GM18867 (cell line): ENCODE data around the gene PHAX.
"Not testable (repeated sequence)": the region's sequence is repeated elsewhere in the genome, so short reads cannot be mapped to it uniquely, and the experiment has no call there.

Experiments used
- ATAC-seq: cut with Tn5 transposase; IDR thresholded peaks from one replicate; pipeline ENCODE4 v1.9.1; 2021; ENCODE audit warnings: mild to moderate bottlenecking, moderate library complexity; ENCODE audit not compliant: unreplicated experiment

PHAX gene

GRCh38 chr5:126600631-126601511, at the start of gene PHAX:
PHAX (plus strand) TSS chr5:126600947; CDS start chr5:126600963, 16 bp downstream.
- peak; percentile 95 for ATAC-seq

GRCh38 chr5:126552614-126553013, 48.1 kb upstream of the PHAX start:
- ATAC-seq = no peak

- ATAC-seq = not testable (repeated sequence)
Observed at GRCh38 chr5:126555101-126555500, 45.6 kb upstream of the PHAX start.

- ATAC-seq = no peak
Observed at GRCh38 chr5:126561908-126562307, 38.8 kb upstream of the PHAX start.

- ATAC-seq = peak; percentile 75
Observed at GRCh38 chr5:126562823-126563222, 37.9 kb upstream of the PHAX start.

GRCh38 chr5:126568206-126568755, 32.5 kb upstream of the PHAX start:
- ATAC-seq = no peak

- no peak for ATAC-seq
Observed at GRCh38 chr5:126575644-126576043, 25.1 kb upstream of the PHAX start.

GRCh38 chr5:126576974-126577373, 23.8 kb upstream of the PHAX start:
- ATAC-seq = no peak

- ATAC-seq = no peak
Observed at GRCh38 chr5:126577415-126577814, 23.3 kb upstream of the PHAX start.

- ATAC-seq = no peak
Observed at GRCh38 chr5:126579716-126580115, 21.0 kb upstream of the PHAX start.

GRCh38 chr5:126583761-126584160, 17.0 kb upstream of the PHAX start:
- ATAC-seq = no peak

- ATAC-seq = no peak
Observed at GRCh38 chr5:126587551-126588390, 13.0 kb upstream of the PHAX start.

GRCh38 chr5:126589536-126590297, 11.0 kb upstream of the PHAX start:
- ATAC-seq = no peak

GRCh38 chr5:126591549-126591948, 9.2 kb upstream of the PHAX start:
- no peak for ATAC-seq

- ATAC-seq = no peak
Observed at GRCh38 chr5:126594748-126595485, 5.8 kb upstream of the PHAX start, which contains the start of gene ALDH7A1. ALDH7A1 (minus strand) TSS chr5:126595219; CDS start chr5:126595198, 21 bp downstream.

- ATAC-seq = no peak
Observed at GRCh38 chr5:126595486-126596083, 5.2 kb upstream of the PHAX start.

GRCh38 chr5:126597156-126597555, 3.6 kb upstream of the PHAX start:
- no peak for ATAC-seq

- no peak for ATAC-seq
Observed at GRCh38 chr5:126599499-126599898, 1.2 kb upstream of the PHAX start.

GRCh38 chr5:126599971-126600630, 646 bp upstream of the PHAX start:
- ATAC-seq = not testable (repeated sequence)
